HEK293 (cell line): Measurements from ENCODE around the gene DENND5A.

Experiments used
- MYNN ChIP-seq: fragments of 450-650 bp; formaldehyde crosslinking; IDR thresholded peaks from 2 replicates; pipeline ENCODE4 v1.5.1; 2016; ENCODE audit warnings: missing biosample characterization, missing genetic modification characterization, borderline replicate concordance
- MZF1 ChIP-seq: fragments of 450-650 bp; formaldehyde crosslinking; IDR thresholded peaks from 2 replicates; pipeline ENCODE4 v1.5.1; 2017; ENCODE audit warnings: missing biosample characterization, missing genetic modification characterization, borderline replicate concordance
- TCF7L2 ChIP-seq: IDR thresholded peaks from 2 replicates; pipeline ENCODE4 v1.6.1; 2011; ENCODE audit warnings: low read depth, mild to moderate bottlenecking, inconsistent platforms, low read length, moderate library complexity, borderline replicate concordance
- ZBTB8A ChIP-seq: fragments of 450-650 bp; formaldehyde crosslinking; IDR thresholded peaks from 2 replicates; pipeline ENCODE4 v1.5.1; 2016; ENCODE audit warnings: missing biosample characterization, missing genetic modification characterization
- ZEB2 ChIP-seq: fragments of 450-650 bp; formaldehyde crosslinking; IDR thresholded peaks from 2 replicates; pipeline ENCODE4 v1.5.1; 2016; ENCODE audit warnings: missing biosample characterization, missing genetic modification characterization
- ZNF184 ChIP-seq: fragments of 450-650 bp; IDR thresholded peaks from 2 replicates; pipeline ENCODE4 v1.5.1; 2018; ENCODE audit warnings: missing biosample characterization, mild to moderate bottlenecking, missing genetic modification characterization
- ZNF311 ChIP-seq: fragments of 450-650 bp; formaldehyde crosslinking; IDR thresholded peaks from 2 replicates; pipeline ENCODE4 v1.5.1; 2017; ENCODE audit warnings: missing biosample characterization, missing genetic modification characterization, borderline replicate concordance
- ZNF416 ChIP-seq: fragments of 450-650 bp; formaldehyde crosslinking; IDR thresholded peaks from 2 replicates; pipeline ENCODE4 v1.5.1; 2016; ENCODE audit warnings: missing biosample characterization, missing genetic modification characterization
- ZNF48 ChIP-seq: fragments of 450-650 bp; formaldehyde crosslinking; IDR thresholded peaks from 2 replicates; pipeline ENCODE4 v1.5.1; 2016; ENCODE audit warnings: missing biosample characterization, missing genetic modification characterization
- ZNF548 ChIP-seq: fragments of 450-650 bp; formaldehyde crosslinking; IDR thresholded peaks from 2 replicates; pipeline ENCODE4 v1.5.1; 2016; ENCODE audit warnings: missing biosample characterization, missing genetic modification characterization
- ZNF571 ChIP-seq: fragments of 450-650 bp; formaldehyde crosslinking; IDR thresholded peaks from 2 replicates; pipeline ENCODE4 v1.5.0; 2017; ENCODE audit warnings: missing biosample characterization, missing genetic modification characterization
- TF ChIP-seq, protein P1 (sequence below): fragments of 450-650 bp; formaldehyde crosslinking; IDR thresholded peaks from 2 replicates; pipeline ENCODE4 v1.5.1; 2016; ENCODE audit warnings: missing biosample characterization, missing genetic modification characterization
- TF ChIP-seq, protein P2 (sequence below): fragments of 450-650 bp; formaldehyde crosslinking; IDR thresholded peaks from 2 replicates; pipeline ENCODE4 v1.5.1; 2016; ENCODE audit warnings: missing biosample characterization, missing genetic modification characterization

DNA sequence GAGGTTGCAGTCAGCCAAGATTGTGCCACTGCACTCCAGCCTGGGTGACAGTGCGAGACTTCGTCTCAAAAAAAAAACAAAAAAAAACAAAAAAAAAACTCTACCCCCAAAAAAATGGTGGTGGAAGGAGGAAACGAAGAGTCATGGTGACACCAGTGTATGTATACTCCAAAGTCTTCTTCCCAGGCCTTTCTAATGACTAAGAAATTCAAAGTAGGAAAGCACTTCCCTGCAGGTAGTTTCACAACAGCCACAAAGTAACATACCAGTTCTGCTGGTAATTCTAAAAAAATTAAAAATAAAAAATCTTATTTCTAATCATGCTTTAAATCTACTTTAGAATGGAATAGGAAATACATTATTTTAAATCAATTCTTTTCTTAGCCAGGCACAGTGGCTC, 72.6 kb downstream of the DENND5A start:
- TF ChIP-seq, protein P1, sequence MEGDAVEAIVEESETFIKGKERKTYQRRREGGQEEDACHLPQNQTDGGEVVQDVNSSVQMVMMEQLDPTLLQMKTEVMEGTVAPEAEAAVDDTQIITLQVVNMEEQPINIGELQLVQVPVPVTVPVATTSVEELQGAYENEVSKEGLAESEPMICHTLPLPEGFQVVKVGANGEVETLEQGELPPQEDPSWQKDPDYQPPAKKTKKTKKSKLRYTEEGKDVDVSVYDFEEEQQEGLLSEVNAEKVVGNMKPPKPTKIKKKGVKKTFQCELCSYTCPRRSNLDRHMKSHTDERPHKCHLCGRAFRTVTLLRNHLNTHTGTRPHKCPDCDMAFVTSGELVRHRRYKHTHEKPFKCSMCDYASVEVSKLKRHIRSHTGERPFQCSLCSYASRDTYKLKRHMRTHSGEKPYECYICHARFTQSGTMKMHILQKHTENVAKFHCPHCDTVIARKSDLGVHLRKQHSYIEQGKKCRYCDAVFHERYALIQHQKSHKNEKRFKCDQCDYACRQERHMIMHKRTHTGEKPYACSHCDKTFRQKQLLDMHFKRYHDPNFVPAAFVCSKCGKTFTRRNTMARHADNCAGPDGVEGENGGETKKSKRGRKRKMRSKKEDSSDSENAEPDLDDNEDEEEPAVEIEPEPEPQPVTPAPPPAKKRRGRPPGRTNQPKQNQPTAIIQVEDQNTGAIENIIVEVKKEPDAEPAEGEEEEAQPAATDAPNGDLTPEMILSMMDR (tag by site-specific recombination), result no peak
- no peak for TF ChIP-seq ZBTB8A
- no peak for TF ChIP-seq TCF7L2
- TF ChIP-seq ZNF416, result no peak
- no peak for TF ChIP-seq MZF1 (tag by site-specific recombination)
- TF ChIP-seq ZNF548 (tag by site-specific recombination), result no peak
- no peak for TF ChIP-seq ZNF571 (tag by site-specific recombination)
- TF ChIP-seq ZNF48 (tag by site-specific recombination), result no peak
- no peak for TF ChIP-seq ZNF311 (tag by site-specific recombination)
- no peak for TF ChIP-seq MYNN (tag by site-specific recombination)
- TF ChIP-seq ZEB2, result no peak
- TF ChIP-seq, protein P2, sequence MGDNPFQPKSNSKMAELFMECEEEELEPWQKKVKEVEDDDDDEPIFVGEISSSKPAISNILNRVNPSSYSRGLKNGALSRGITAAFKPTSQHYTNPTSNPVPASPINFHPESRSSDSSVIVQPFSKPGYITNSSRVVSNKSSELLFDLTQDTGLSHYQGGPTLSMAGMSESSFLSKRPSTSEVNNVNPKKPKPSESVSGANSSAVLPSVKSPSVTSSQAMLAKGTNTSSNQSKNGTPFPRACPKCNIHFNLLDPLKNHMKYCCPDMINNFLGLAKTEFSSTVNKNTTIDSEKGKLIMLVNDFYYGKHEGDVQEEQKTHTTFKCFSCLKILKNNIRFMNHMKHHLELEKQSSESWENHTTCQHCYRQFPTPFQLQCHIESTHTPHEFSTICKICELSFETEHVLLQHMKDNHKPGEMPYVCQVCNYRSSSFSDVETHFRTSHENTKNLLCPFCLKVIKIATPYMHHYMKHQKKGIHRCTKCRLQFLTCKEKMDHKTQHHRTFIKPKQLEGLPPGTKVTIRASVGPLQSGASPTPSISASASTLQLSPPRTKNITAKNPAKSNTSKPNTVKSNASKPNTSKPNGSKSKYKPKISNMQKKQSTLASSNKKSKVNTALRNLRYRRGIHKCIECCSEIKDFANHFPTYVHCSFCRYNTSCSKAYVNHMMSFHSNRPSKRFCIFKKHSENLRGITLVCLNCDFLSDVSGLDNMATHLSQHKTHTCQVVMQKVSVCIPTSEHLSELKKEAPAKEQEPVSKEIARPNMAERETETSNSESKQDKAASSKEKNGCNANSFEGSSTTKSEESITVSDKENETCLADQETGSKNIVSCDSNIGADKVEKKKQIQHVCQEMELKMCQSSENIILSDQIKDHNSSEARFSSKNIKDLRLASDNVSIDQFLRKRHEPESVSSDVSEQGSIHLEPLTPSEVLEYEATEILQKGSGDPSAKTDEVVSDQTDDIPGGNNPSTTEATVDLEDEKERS (tag by site-specific recombination), result no peak
- no peak for TF ChIP-seq ZNF184 (tag by site-specific recombination)
